Measurements from ENCODE around the gene B4GALNT4. TPM values are rescaled to one million over a fixed set of nuclear protein-coding genes. Genes with fewer than 3 reads are reported as not detected.

B4GALNT4 gene
- total and polyA plus RNA-seq, 2 of the 8 experiments (the other 6 are each of a cell fraction or from before 2014, with no cell fraction given), result 40.9 to 76.3 TPM

GRCh38 chr11:356610-357009, 12.7 kb upstream of the B4GALNT4 start:
- Histone ChIP-seq H3K36me3 (ENCODE audit: control insufficient read depth in 2 of 4, insufficient read depth in 4 of 4, low read length in 3 of 4) (peaks cover 0 to 13% (median 0%) of the 10 kb centered on the region in 4 experiments; a peak in 1 of 8 replicates), H2BK5ac (ENCODE audit: low read depth, low read length) (peak overlapping the region; percentile 89), H3K18ac (ENCODE audit: extremely low read depth, low read length) (no peak overlapping the region), H3K9ac (replicated peaks in 1 of 4; ENCODE audit: extremely low read depth in 1 of 4, low read depth in 3 of 4, low read length in 3 of 4) (peak overlapping the region in 1 of 4 experiments; percentile 39; a peak in 1 of 7 replicates), H3K14ac (ENCODE audit: insufficient read length) (no peak overlapping the region), H4K91ac (replicated peaks; ENCODE audit: insufficient read length, low read length) (peak overlapping the region; percentile 87), H2AFZ (ENCODE audit: low read length) (no peak overlapping the region), H2BK120ac (replicated peaks; ENCODE audit: low read depth, low read length) (peak overlapping the region; percentile 69), H3K4ac (replicated peaks; ENCODE audit: insufficient read length, low read depth, low read length) (peak overlapping the region; percentile 27), H2BK20ac (ENCODE audit: low read length) (no peak overlapping the region), H4K8ac (ENCODE audit: extremely low read depth, insufficient read depth, low read length) (no peak overlapping the region), H4K5ac (ENCODE audit: insufficient read length, low read depth, low read length) (no peak overlapping the region), H3K4me2 (ENCODE audit: insufficient read depth in 1 of 2, low read depth in 2 of 2, low read length in 2 of 2) (peak overlapping the region in 1 of 2 experiments; percentile 71; a peak in 1 of 4 replicates), H3K23ac (ENCODE audit: insufficient read length) (no peak overlapping the region), H4K20me1 (replicated peaks in 1 of 2; ENCODE audit: control insufficient read depth in 1 of 2, insufficient read depth in 2 of 2, low read length in 2 of 2) (peaks cover 0 to 16% of the 10 kb centered on the region in 2 experiments), H3K9me3 (ENCODE audit: insufficient read depth in 2 of 2, low read depth in 1 of 2, low read length in 1 of 2) (peaks cover 13 to 30% of the 10 kb centered on the region in 2 experiments), H3K79me1 (ENCODE audit: low read depth, low read length) (peaks cover 3% of the 10 kb centered on the region; the same call in 1 of the 2 replicates), H3K4me1 (replicated peaks in 1 of 4; ENCODE audit: control insufficient read depth in 3 of 4, insufficient read depth in 4 of 4, low read length in 3 of 4) (peaks cover 4 to 8% (median 6%) of the 10 kb centered on the region in 4 experiments), H3K79me2 (ENCODE audit: control insufficient read depth in 1 of 2, insufficient read depth in 2 of 2, low read length in 2 of 2) (peaks cover 0 to 6% of the 10 kb centered on the region in 2 experiments; a peak in 1 of 4 replicates), H2AK5ac (ENCODE audit: low read depth, low read length) (peak overlapping the region; percentile 99), H3K27ac (ENCODE audit: low read depth, low read length) (no peak overlapping the region), H3K4me3 (ENCODE audit: extremely low read depth in 1 of 4, insufficient read depth in 2 of 4, low read depth in 3 of 4, low read length in 4 of 4) (no peak overlapping the region), H3K27me3 (replicated peaks in 1 of 4; ENCODE audit: control insufficient read depth in 3 of 4, extremely low read depth in 1 of 4, insufficient read depth in 3 of 4, low read length in 3 of 4) (no peaks in the 10 kb centered on the region; a peak in 1 of 7 replicates), H3K23me2 (ENCODE audit: low read depth, low read length) (peaks cover 20% of the 10 kb centered on the region), H2BK12ac (ENCODE audit: low read depth, low read length) (0 out of 2 replicates have a peak overlapping the region, but pooled peaks have one; percentile 2), H3K56ac (replicated peaks; ENCODE audit: insufficient read length, low read depth, low read length) (peak overlapping the region; percentile 89), H2BK15ac (ENCODE audit: low read length) (peak overlapping the region; percentile 12; the same call in 1 of the 2 replicates)
- FAIRE-seq, result no peak
- DNase-seq (ENCODE audit: low read depth in 1 of 2, low spot score in 2 of 2), result no peak
- 91% methylated on average over 6 of the region's 6 CpGs; no CpG with 5 or more reads in 1 of the 2 experiments for WGBS, 2 experiments (ENCODE audit: extremely low coverage in 1 of 2, insufficient coverage in 1 of 2, insufficient read length in 1 of 2, insufficient replicate concordance in 2 of 2, low coverage in 1 of 2, low lambda C conversion rate in 2 of 2, missing lambda C conversion rate in 1 of 2)
- POLR2A ChIA-PET (ENCODE audit: partially characterized antibody), result interaction anchor here (0.6 to 3.4 kb wide), 9 partner anchors 16 to 150 kb away, joined by 3 to 24 read pairs (median 4); partner anchors contain the start of genes BET1L, IFITM2, PSMD13 and RIC8A
- CTCF ChIA-PET (ENCODE audit: partially characterized antibody), result interaction anchor here (1.6 to 2.3 kb wide), 5 partner anchors 7 to 105 kb away, joined by 8 to 22 read pairs (median 13); no protein-coding TSS in a partner anchor
- TF ChIP-seq CBX8 (IDR thresholded peaks at IDR 0.05; ENCODE audit: borderline replicate concordance, low read depth, low read length) (no peak), BACH1 (IDR thresholded peaks at IDR 0.05; ENCODE audit: low read length) (no peak), SRF (IDR thresholded peaks at IDR 0.05; ENCODE audit: low read depth, low read length) (no peak), ATF3 (IDR thresholded peaks at IDR 0.05; ENCODE audit: insufficient read depth, low read depth, low read length) (no peak), E2F6 (IDR thresholded peaks at IDR 0.05) (no peak), KDM1A (IDR thresholded peaks at IDR 0.05; ENCODE audit: borderline replicate concordance, low read length) (no peak), MAX (IDR thresholded peaks at IDR 0.05) (no peak), POLR2A (IDR thresholded peaks at IDR 0.05; ENCODE audit: control extremely low read depth in 1 of 2, low read depth in 2 of 2, low read length in 2 of 2) (no peak), NANOG (IDR thresholded peaks at IDR 0.05; ENCODE audit: insufficient read depth, low read depth, low read length, poor library complexity, severe bottlenecking) (no peak), CBX5 (IDR thresholded peaks at IDR 0.05; ENCODE audit: low read depth, low read length) (no peak), CREB1 (IDR thresholded peaks at IDR 0.05) (no peak), HDAC2 (IDR thresholded peaks at IDR 0.05; ENCODE audit: borderline replicate concordance in 1 of 2, low read depth in 2 of 2, low read length in 2 of 2) (no peak)

Measured in H1 (cell line).